WTC11 (cell line): ENCODE data around the gene B9D2. TPM values are rescaled to one million over a fixed set of nuclear protein-coding genes. Genes with fewer than 3 reads are reported as not detected.

Experiments used
- ATAC-seq: fragments of 200-7000 bp; cut with Tn5 transposase; 2 replicates; pipeline ENCODE4 v1.10.0; 2021; ENCODE audit warnings: mild to moderate bottlenecking, moderate library complexity
- CTCF ChIA-PET: fragments of 300-600 bp; sonication (Branson Sonifier 250); formaldehyde crosslinking; loops from one replicate; lab custom pipeline; 2021; ENCODE audit warnings: antibody characterized with exemption; lab: Charles Lee
- POLR2A ChIA-PET: fragments of 350-600 bp; sonication (Branson Sonifier 250); formaldehyde crosslinking; loops from one replicate; lab custom pipeline; 2021; ENCODE audit warnings: antibody characterized with exemption; lab: Charles Lee
- DNase-seq: peaks from one replicate; pipeline ENCODE4 v3.0.0; 2021; ENCODE audit warnings: low spot score
- H3K27ac Mint-ChIP-seq: 2 replicates; pipeline ENCODE4 v1.8.0; 2021; ENCODE audit warnings: mixed read lengths
- H3K27me3 Mint-ChIP-seq: 2 replicates; pipeline ENCODE4 v1.8.0; 2021; ENCODE audit warnings: low read depth, mild to moderate bottlenecking, moderate library complexity, mixed read lengths
- H3K36me3 Mint-ChIP-seq: 2 replicates; pipeline ENCODE4 v1.8.0; 2021; ENCODE audit warnings: mixed read lengths
- H3K4me1 Mint-ChIP-seq: 2 replicates; pipeline ENCODE4 v1.8.0; 2022; ENCODE audit warnings: mixed read lengths
- H3K4me3 Mint-ChIP-seq: 2 replicates; pipeline ENCODE4 v1.8.0; 2021; ENCODE audit warnings: mild to moderate bottlenecking, moderate library complexity, mixed read lengths
- H3K9me3 Mint-ChIP-seq: 2 replicates; pipeline ENCODE4 v1.8.0; 2021; ENCODE audit warnings: mixed read lengths
- AFF4 ChIP-seq: sonication (generic); formaldehyde crosslinking; IDR thresholded peaks from 2 replicates; pipeline ENCODE4 v1.8.1; 2023; ENCODE audit warnings: mild to moderate bottlenecking, missing genetic modification reagents, borderline replicate concordance
- ATF2 ChIP-seq: sonication (generic); formaldehyde crosslinking; IDR thresholded peaks from 2 replicates; pipeline ENCODE4 v1.8.1; 2022; ENCODE audit warnings: low read depth, missing genetic modification reagents, borderline replicate concordance
- ATF6 ChIP-seq: sonication (generic); formaldehyde crosslinking; IDR thresholded peaks from 2 replicates; pipeline ENCODE4 v1.8.1; 2023; ENCODE audit warnings: mild to moderate bottlenecking, missing genetic modification reagents
- CBFB ChIP-seq: sonication (generic); formaldehyde crosslinking; IDR thresholded peaks from 2 replicates; pipeline ENCODE4 v1.8.1; 2022; ENCODE audit warnings: mild to moderate bottlenecking, low read depth, missing genetic modification reagents
- ESRRA ChIP-seq: sonication (generic); formaldehyde crosslinking; IDR thresholded peaks from 2 replicates; pipeline ENCODE4 v1.8.1; 2022; ENCODE audit warnings: mild to moderate bottlenecking, missing genetic modification reagents, borderline replicate concordance
- FOXK1 ChIP-seq: sonication (generic); formaldehyde crosslinking; IDR thresholded peaks from 2 replicates; pipeline ENCODE4 v1.8.0; 2022; ENCODE audit warnings: mild to moderate bottlenecking, moderate library complexity, missing genetic modification reagents
- GABPB1 ChIP-seq: sonication (generic); formaldehyde crosslinking; IDR thresholded peaks from 2 replicates; pipeline ENCODE4 v1.8.1; 2023; ENCODE audit warnings: mild to moderate bottlenecking, missing genetic modification reagents
- HMGA2 ChIP-seq: fragments of 250-450 bp; sonication (Bioruptor Pico); IDR thresholded peaks from 2 replicates; pipeline ENCODE4 v1.4.0; 2021; ENCODE audit warnings: mild to moderate bottlenecking, moderate library complexity
- PREB ChIP-seq: sonication (generic); formaldehyde crosslinking; IDR thresholded peaks from 2 replicates; pipeline ENCODE4 v1.8.1; 2022; ENCODE audit warnings: mild to moderate bottlenecking, missing genetic modification reagents, moderate library complexity, borderline replicate concordance
- SMAD4 ChIP-seq: sonication (generic); formaldehyde crosslinking; IDR thresholded peaks from 2 replicates; pipeline ENCODE4 v1.8.0; 2022; ENCODE audit warnings: mild to moderate bottlenecking, missing genetic modification reagents
- TEAD1 ChIP-seq: sonication (generic); formaldehyde crosslinking; IDR thresholded peaks from 2 replicates; pipeline ENCODE4 v1.8.0; 2022; ENCODE audit warnings: mild to moderate bottlenecking, missing genetic modification reagents
- TEAD4 ChIP-seq: sonication (generic); formaldehyde crosslinking; IDR thresholded peaks from 2 replicates; pipeline ENCODE4 v1.8.0; 2022; ENCODE audit warnings: mild to moderate bottlenecking, missing genetic modification reagents
- ZBTB21 ChIP-seq: sonication (generic); formaldehyde crosslinking; IDR thresholded peaks from 2 replicates; pipeline ENCODE4 v1.8.1; 2023; ENCODE audit warnings: mild to moderate bottlenecking, missing genetic modification reagents, borderline replicate concordance
- ZNF423 ChIP-seq: fragments of 250-450 bp; sonication (Bioruptor Pico); IDR thresholded peaks from 2 replicates; pipeline ENCODE4 v2.1.2; 2022; ENCODE audit warnings: mild to moderate bottlenecking, moderate library complexity
- total RNA-seq: library from RNA; stranded (reverse); gene quantifications from 3 replicates; pipeline ENCODE4 v1.2.3, GENCODE V29; 2021
- TF ChIP-seq, protein P1 (sequence below): fragments of 200-600 bp; IDR thresholded peaks from 2 replicates; pipeline ENCODE4 v1.8.0; 2022; ENCODE audit warnings: antibody characterized with exemption
- TF ChIP-seq, protein P2 (sequence below): sonication (generic); formaldehyde crosslinking; IDR thresholded peaks from 2 replicates; pipeline ENCODE4 v1.8.0; 2023; ENCODE audit warnings: missing genetic modification reagents
- TF ChIP-seq, protein P3 (sequence below): sonication (generic); formaldehyde crosslinking; IDR thresholded peaks from 2 replicates; pipeline ENCODE4 v1.8.1; 2023; ENCODE audit warnings: mild to moderate bottlenecking, missing genetic modification reagents, moderate library complexity
- TF ChIP-seq, protein P4 (sequence below): sonication (generic); formaldehyde crosslinking; conservative IDR thresholded peaks from 2 replicates; pipeline ENCODE4 v1.8.1; 2022; ENCODE audit warnings: mild to moderate bottlenecking, missing genetic modification reagents

B9D2 gene
- total RNA-seq, 1 experiment from 2014 or later: 4.7 TPM

GRCh38 chr19:41397086-41398049 lies 33.4 kb upstream of the B9D2 start, which contains the start of the genes BCKDHA and EXOSC5 (continued):
- TF ChIP-seq FOXK1 (CRISPR knock-in tag): peak; percentile 100
- TF ChIP-seq, all 79 proteins: peak for 10

GRCh38 chr19:41395355-41395754 lies 31.4 kb upstream of the B9D2 start:
- Mint-ChIP-seq H3K4me3 (peak overlapping the region; percentile 100), H3K9me3 (no peaks in the 10 kb centered on the region), H3K36me3 (peaks cover 12% of the 10 kb centered on the region), H3K27ac (peak overlapping the region; percentile 48), H3K27me3 (no peaks in the 10 kb centered on the region), H3K4me1 (peaks cover 22% of the 10 kb centered on the region)
- DNase-seq: no peak
- no peak for ATAC-seq
- ChIA-PET POLR2A (no interaction called here), CTCF (no interaction called here)
- TF ChIP-seq ZBTB21 (CRISPR knock-in tag) (no peak), HMGA2 (CRISPR knock-in tag) (no peak), AFF4 (CRISPR knock-in tag) (no peak), TEAD4 (CRISPR knock-in tag) (no peak), ATF2 (no peak), ZNF423 (CRISPR knock-in tag) (no peak), ESRRA (CRISPR knock-in tag) (no peak), ATF6 (CRISPR knock-in tag) (no peak), CBFB (CRISPR knock-in tag) (no peak), PREB (CRISPR knock-in tag) (no peak), TEAD1 (CRISPR knock-in tag) (no peak), GABPB1 (no peak), SMAD4 (no peak)
- TF ChIP-seq, protein P1, sequence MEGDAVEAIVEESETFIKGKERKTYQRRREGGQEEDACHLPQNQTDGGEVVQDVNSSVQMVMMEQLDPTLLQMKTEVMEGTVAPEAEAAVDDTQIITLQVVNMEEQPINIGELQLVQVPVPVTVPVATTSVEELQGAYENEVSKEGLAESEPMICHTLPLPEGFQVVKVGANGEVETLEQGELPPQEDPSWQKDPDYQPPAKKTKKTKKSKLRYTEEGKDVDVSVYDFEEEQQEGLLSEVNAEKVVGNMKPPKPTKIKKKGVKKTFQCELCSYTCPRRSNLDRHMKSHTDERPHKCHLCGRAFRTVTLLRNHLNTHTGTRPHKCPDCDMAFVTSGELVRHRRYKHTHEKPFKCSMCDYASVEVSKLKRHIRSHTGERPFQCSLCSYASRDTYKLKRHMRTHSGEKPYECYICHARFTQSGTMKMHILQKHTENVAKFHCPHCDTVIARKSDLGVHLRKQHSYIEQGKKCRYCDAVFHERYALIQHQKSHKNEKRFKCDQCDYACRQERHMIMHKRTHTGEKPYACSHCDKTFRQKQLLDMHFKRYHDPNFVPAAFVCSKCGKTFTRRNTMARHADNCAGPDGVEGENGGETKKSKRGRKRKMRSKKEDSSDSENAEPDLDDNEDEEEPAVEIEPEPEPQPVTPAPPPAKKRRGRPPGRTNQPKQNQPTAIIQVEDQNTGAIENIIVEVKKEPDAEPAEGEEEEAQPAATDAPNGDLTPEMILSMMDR: no peak
- TF ChIP-seq, protein P2, sequence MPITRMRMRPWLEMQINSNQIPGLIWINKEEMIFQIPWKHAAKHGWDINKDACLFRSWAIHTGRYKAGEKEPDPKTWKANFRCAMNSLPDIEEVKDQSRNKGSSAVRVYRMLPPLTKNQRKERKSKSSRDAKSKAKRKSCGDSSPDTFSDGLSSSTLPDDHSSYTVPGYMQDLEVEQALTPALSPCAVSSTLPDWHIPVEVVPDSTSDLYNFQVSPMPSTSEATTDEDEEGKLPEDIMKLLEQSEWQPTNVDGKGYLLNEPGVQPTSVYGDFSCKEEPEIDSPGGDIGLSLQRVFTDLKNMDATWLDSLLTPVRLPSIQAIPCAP: no peak
- TF ChIP-seq, protein P3, sequence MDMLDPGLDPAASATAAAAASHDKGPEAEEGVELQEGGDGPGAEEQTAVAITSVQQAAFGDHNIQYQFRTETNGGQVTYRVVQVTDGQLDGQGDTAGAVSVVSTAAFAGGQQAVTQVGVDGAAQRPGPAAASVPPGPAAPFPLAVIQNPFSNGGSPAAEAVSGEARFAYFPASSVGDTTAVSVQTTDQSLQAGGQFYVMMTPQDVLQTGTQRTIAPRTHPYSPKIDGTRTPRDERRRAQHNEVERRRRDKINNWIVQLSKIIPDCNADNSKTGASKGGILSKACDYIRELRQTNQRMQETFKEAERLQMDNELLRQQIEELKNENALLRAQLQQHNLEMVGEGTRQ (CRISPR knock-in tag): no peak
- TF ChIP-seq, protein P4, sequence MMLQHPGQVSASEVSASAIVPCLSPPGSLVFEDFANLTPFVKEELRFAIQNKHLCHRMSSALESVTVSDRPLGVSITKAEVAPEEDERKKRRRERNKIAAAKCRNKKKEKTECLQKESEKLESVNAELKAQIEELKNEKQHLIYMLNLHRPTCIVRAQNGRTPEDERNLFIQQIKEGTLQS: no peak
